Calu3 (cell line): ENCODE data around the gene TIFAB. TPM values are rescaled to one million over a fixed set of nuclear protein-coding genes. Genes with fewer than 3 reads are reported as not detected.

Experiments used
- BruUV-seq: library from RNA; stranded (reverse); fragments of 400-500 nt; replicated peaks from 2 replicates; lab custom pipeline; 2021; lab: Mats Ljungman, UMichigan
- CTCF ChIA-PET: fragments of 300-600 bp; sonication (Branson Sonifier 250); formaldehyde crosslinking; loops from one replicate; lab custom pipeline; 2022; ENCODE audit warnings: antibody characterized with exemption; lab: Charles Lee
- DNase-seq: peaks from one replicate; pipeline ENCODE4 v3.0.0; 2022
- H3K27ac Mint-ChIP-seq: one replicate; pipeline ENCODE4 v1.8.0; 2022; ENCODE audit warnings: mixed read lengths; ENCODE audit not compliant: unreplicated experiment
- H3K27me3 Mint-ChIP-seq: one replicate; pipeline ENCODE4 v1.8.0; 2022; ENCODE audit warnings: mixed read lengths; ENCODE audit not compliant: unreplicated experiment
- H3K36me3 Mint-ChIP-seq: one replicate; pipeline ENCODE4 v1.8.0; 2022; ENCODE audit warnings: mild to moderate bottlenecking, moderate library complexity, mixed read lengths; ENCODE audit not compliant: insufficient read depth, unreplicated experiment
- H3K4me1 Mint-ChIP-seq: one replicate; pipeline ENCODE4 v1.8.0; 2022; ENCODE audit warnings: mild to moderate bottlenecking, low read depth, mixed read lengths; ENCODE audit not compliant: unreplicated experiment
- H3K4me3 Mint-ChIP-seq: one replicate; pipeline ENCODE4 v1.8.0; 2022; ENCODE audit warnings: mild to moderate bottlenecking, low read depth, moderate library complexity, mixed read lengths; ENCODE audit not compliant: unreplicated experiment
- H3K9me3 Mint-ChIP-seq: one replicate; pipeline ENCODE4 v1.8.0; 2022; ENCODE audit warnings: low read depth, mixed read lengths; ENCODE audit not compliant: unreplicated experiment
- intact Hi-C: fragments of 100-400 bp; cut with micrococcal nuclease; formaldehyde crosslinking; loops from one replicate; pipeline ENCODE4 v1.10.0; 2022; ENCODE audit not compliant: unreplicated experiment
- total RNA-seq: library from RNA; stranded (reverse); gene quantifications from 2 replicates; pipeline ENCODE4 v1.2.3, GENCODE V29; 2022
- TF ChIP-seq, protein P1 (sequence below): fragments of 200-600 bp; IDR thresholded peaks from one replicate; pipeline ENCODE4 v1.8.0; 2022; ENCODE audit warnings: antibody characterized with exemption; ENCODE audit not compliant: unreplicated experiment

The TIFAB gene
- total RNA-seq, 1 experiment from 2014 or later: not detected

DNA sequence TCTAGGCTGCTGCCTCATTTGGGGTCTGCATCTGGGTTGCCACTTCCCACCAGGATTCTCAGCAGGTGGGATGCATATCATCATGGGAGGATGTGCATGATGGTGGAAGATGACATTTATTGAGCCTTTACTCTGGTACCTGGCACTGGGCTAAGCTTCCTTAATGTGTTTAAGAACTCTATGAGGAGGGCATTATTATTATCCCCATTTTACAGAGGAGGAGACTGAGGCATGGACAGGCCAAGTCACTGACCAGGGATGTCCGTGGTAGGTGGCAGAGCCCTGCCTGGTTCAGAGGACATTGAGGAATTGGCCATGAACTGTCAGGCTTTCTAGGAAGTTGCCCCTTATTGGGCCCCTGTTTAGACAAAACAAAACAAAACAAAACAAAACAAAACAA is 31.1 kb upstream of the TIFAB start:
- Mint-ChIP-seq H3K27ac (no peak overlapping the region), H3K27me3 (peaks cover 48% of the 10 kb centered on the region), H3K4me1 (no peaks in the 10 kb centered on the region), H3K9me3 (no peaks in the 10 kb centered on the region), H3K36me3 (no peaks in the 10 kb centered on the region), H3K4me3 (no peak overlapping the region)
- DNase-seq: no peak
- CTCF ChIA-PET: interaction anchor here (1.2 to 1.6 kb wide), 2 partner anchors 17 to 66 kb away, joined by 3 to 8 read pairs; no protein-coding TSS in a partner anchor
- no TSS peak for BruUV-seq
- TF ChIP-seq, protein P1, sequence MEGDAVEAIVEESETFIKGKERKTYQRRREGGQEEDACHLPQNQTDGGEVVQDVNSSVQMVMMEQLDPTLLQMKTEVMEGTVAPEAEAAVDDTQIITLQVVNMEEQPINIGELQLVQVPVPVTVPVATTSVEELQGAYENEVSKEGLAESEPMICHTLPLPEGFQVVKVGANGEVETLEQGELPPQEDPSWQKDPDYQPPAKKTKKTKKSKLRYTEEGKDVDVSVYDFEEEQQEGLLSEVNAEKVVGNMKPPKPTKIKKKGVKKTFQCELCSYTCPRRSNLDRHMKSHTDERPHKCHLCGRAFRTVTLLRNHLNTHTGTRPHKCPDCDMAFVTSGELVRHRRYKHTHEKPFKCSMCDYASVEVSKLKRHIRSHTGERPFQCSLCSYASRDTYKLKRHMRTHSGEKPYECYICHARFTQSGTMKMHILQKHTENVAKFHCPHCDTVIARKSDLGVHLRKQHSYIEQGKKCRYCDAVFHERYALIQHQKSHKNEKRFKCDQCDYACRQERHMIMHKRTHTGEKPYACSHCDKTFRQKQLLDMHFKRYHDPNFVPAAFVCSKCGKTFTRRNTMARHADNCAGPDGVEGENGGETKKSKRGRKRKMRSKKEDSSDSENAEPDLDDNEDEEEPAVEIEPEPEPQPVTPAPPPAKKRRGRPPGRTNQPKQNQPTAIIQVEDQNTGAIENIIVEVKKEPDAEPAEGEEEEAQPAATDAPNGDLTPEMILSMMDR: no peak
- intact Hi-C loops: no loop called here

DNA sequence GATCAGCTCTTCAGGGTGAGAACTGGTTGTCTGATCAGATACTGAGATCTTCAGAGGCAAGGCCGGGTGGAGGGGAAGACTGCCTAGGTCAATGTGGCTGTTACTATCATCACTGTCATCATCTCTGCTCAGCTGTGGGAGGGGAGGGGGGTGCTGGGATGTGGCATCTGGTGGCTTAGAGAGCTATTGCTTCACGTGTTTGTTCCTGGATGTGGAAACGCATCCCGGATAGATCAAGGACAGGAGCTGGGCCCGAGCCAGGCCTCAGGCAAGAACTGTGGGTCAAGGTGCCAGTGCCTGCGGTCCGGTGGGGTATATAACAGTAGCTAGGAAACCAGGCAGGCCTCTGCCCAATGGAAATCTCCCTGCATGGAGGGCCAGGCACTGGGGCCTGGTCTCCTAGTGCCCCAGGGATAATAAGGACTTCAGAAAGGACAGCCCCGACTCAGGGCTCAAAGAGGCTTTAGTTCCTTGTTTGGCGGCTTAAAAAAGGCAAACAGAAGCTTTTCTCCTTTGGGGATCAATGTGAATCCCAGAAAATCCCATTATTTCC is 30.3 kb upstream of the TIFAB start:
- DNase-seq: no peak
- H3K27ac Mint-ChIP-seq: no peak overlapping the region
- TF ChIP-seq, protein P1: no peak
- CTCF ChIA-PET: interaction anchor here (1.0 to 1.6 kb wide), 4 partner anchors 16 to 67 kb away, joined by 3 to 8 read pairs (median 4); no protein-coding TSS in a partner anchor
- peaks cover 40% of the 10 kb centered on the region for H3K27me3 Mint-ChIP-seq
- intact Hi-C loops: no loop called here
- no TSS peak for BruUV-seq
- H3K4me1 Mint-ChIP-seq: no peaks in the 10 kb centered on the region
- no peaks in the 10 kb centered on the region for H3K36me3 Mint-ChIP-seq
- H3K9me3 Mint-ChIP-seq: no peaks in the 10 kb centered on the region
- H3K4me3 Mint-ChIP-seq: no peak overlapping the region

DNA sequence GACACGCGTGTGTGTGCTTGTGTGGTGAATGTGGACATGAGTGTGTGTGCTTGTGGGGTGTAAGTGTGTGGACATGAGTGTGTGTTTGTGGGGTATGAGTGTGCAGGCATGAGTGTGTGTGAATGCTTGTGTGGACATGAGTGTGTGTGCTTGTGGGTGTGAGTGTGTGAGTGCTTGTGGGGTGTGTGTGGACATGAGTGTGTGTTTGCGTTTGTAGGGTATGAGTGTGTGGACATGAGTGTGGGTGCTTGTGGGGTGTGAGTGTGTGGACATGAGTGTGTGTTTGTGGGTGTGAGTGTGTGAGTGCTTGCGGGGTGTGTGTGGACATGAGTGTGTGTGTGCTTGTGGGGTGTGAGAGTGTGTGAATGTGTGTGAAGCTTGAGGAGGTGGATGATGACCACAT is 29.8 kb upstream of the TIFAB start:
- H3K36me3 Mint-ChIP-seq: no peaks in the 10 kb centered on the region
- CTCF ChIA-PET: interaction anchor here (1.0 to 1.6 kb wide), 3 partner anchors 15 to 24 kb away, joined by 3 to 8 read pairs (median 4); no protein-coding TSS in a partner anchor
- TF ChIP-seq, protein P1: no peak
- no peak for DNase-seq
- H3K27ac Mint-ChIP-seq: no peak overlapping the region
- BruUV-seq: no TSS peak
- intact Hi-C loops: no loop called here
- peaks cover 34% of the 10 kb centered on the region for H3K27me3 Mint-ChIP-seq
- no peaks in the 10 kb centered on the region for H3K9me3 Mint-ChIP-seq
- no peak overlapping the region for H3K4me3 Mint-ChIP-seq
- H3K4me1 Mint-ChIP-seq: no peaks in the 10 kb centered on the region

DNA sequence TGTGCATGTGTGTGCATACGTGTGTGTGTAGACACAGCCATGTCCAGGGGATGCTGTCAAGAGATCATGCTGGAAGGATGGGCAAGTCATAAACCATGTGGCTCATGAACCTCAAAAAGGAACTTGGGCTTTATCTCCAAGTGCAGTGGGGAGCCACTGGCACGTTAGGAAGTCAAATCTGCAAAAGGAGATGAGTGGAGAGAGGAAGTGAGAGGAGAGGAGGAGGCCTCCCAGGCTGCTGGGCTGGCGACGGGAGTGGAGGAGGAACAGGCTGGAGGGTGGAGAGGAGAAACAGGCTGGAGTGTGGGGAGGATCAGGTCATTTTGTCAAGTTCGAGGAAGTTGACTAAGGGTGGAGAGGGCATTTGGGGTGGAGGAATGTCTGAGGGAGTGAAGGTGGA is 29.2 kb upstream of the TIFAB start:
- no TSS peak for BruUV-seq
- intact Hi-C loops: no loop called here
- Mint-ChIP-seq H3K9me3 (no peaks in the 10 kb centered on the region), H3K36me3 (no peaks in the 10 kb centered on the region), H3K27ac (no peak overlapping the region), H3K27me3 (peaks cover 29% of the 10 kb centered on the region), H3K4me3 (no peak overlapping the region), H3K4me1 (no peaks in the 10 kb centered on the region)
- TF ChIP-seq, protein P1: no peak
- DNase-seq: no peak
- CTCF ChIA-PET: interaction anchor here (1.6 kb wide), 1 partner anchor 19 kb away, joined by 3 read pairs; no protein-coding TSS in a partner anchor
